HepG2 (cell line): ENCODE results near the gene SPRN.

Source experiments
- PHF5A ChIP-seq: IDR thresholded peaks from one replicate; pipeline ENCODE4 v1.6.1; 2018; ENCODE audit warnings: low read depth, missing genetic modification reagents; ENCODE audit not compliant: unreplicated experiment
- RAD21 ChIP-seq: fragments of 450-650 bp; formaldehyde crosslinking; IDR thresholded peaks from 2 replicates; pipeline ENCODE4 v1.5.0; 2020; ENCODE audit warnings: mild to moderate bottlenecking

DNA sequence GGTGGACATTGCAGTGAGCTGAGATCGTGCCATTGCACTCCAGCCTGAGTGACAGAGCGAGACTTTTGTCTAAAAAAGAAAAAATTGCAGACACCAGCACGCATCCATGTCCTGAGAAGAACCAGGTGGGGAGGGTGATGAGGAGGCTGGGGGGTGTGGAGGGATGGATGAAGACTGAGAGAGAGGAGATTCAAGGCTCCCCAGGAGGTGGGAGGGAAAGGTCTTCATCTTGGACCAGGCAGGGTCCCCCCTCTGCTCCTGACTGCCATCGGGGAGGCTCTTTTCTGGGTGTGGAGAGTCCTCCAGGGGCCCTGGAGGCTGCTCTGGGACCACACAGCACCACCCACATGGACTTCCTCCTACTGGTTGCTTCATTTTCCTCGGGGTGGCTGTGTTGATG is 30.8 kb upstream of the SPRN start:
- TF ChIP-seq RAD21 (CRISPR knock-in tag) = no peak
- no peak for TF ChIP-seq PHF5A
